GM12872 (cell line): ENCODE data around the gene C1orf226.

Source experiments
- TF ChIP-seq, protein P1 (sequence below): IDR thresholded peaks from 3 replicates; pipeline ENCODE4 v1.5.1; 2011; ENCODE audit warnings: low read depth, mild to moderate bottlenecking, low read length, moderate library complexity; ENCODE audit not compliant: insufficient read depth

The C1orf226 gene

GRCh38 chr1:162360237-162360873, 21.2 kb upstream of the C1orf226 start:
- TF ChIP-seq, protein P1, sequence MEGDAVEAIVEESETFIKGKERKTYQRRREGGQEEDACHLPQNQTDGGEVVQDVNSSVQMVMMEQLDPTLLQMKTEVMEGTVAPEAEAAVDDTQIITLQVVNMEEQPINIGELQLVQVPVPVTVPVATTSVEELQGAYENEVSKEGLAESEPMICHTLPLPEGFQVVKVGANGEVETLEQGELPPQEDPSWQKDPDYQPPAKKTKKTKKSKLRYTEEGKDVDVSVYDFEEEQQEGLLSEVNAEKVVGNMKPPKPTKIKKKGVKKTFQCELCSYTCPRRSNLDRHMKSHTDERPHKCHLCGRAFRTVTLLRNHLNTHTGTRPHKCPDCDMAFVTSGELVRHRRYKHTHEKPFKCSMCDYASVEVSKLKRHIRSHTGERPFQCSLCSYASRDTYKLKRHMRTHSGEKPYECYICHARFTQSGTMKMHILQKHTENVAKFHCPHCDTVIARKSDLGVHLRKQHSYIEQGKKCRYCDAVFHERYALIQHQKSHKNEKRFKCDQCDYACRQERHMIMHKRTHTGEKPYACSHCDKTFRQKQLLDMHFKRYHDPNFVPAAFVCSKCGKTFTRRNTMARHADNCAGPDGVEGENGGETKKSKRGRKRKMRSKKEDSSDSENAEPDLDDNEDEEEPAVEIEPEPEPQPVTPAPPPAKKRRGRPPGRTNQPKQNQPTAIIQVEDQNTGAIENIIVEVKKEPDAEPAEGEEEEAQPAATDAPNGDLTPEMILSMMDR = no peak

DNA sequence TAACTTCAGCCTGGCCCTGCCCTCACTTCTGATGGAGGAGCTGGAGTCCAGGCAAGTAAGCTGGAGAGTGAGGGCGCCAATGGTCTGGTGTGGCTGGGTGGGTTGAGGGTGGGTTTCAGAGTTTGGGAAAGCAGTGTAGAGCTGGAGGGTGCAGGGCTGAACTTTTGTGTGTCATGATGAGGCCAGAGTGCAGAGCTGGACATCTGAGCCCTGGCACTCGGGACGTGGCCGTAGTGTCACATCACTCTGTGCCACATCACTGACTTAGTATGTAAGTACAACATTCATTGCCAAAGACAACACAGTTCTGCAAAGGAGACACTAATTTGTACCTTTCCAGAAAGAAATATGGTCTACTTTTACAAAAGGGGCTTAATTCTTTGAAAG, 20.7 kb upstream of the C1orf226 start:
- TF ChIP-seq, protein P1 = no peak

GRCh38 chr1:162361349-162361748, 20.2 kb upstream of the C1orf226 start:
- TF ChIP-seq, protein P1 = no peak

GRCh38 chr1:162363823-162364222, 17.7 kb upstream of the C1orf226 start:
- TF ChIP-seq, protein P1 = no peak

DNA sequence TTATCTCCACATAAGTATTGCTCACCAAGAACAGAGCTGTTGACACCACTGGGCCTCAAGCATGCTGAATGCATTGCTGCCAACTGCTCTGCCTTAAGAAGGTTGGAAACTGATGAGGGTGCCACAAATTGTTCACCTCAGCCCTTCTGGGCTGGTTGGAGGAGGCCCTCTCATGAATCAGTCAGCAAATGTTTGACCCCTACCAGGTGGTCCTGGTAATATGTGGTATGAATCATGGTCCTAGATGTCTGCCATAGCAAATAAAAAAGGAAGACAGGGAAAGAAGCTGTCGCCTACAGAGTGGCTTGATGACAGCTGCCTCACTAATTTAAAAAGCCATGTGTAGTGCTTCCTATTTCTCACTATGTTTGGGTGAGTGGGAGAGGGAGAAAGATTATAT, 17.0 kb upstream of the C1orf226 start:
- TF ChIP-seq, protein P1 = no peak

DNA sequence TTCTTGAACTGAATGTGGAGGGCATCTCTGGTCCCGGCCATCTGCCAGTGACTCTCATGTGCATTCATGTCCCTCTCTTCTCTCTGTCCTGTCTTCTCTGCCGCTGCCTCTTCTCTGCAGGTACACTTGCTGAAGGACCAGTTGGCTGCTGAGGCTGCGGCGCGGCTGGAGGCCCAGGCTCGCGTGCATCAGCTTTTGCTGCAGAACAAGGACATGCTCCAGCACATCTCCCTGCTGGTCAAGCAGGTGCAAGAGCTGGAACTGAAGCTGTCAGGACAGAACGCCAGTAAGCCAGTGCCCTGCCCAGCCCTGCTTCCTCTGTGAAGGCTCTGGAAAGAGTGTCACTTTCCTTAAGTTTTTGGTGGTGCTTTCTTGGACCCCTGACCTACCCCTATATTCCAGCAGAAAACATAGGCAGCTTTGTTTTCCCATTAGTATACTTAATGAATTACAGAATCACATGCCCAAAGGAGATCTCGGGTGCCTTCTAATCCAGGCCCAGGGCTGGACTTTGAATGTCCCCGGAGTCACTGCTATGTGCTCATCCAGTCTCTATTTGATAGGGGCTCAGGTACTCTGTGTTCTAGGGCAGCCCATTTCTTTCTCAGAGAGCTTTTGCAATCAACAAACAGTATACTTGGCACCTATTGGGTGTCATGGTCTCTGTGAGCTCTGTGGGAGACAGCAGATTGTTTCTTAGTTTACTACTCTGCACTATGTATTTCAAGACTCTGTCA, 16.1 kb upstream of the C1orf226 start:
- TF ChIP-seq, protein P1 = no peak

- TF ChIP-seq, protein P1 = no peak
Observed at GRCh38 chr1:162366149-162366548, 15.4 kb upstream of the C1orf226 start.
